ENCODE results near the gene PSMD14.
A peak's percentile ranks its signal among the peaks of the same experiment; 100 is the strongest.

Gene PSMD14

DNA sequence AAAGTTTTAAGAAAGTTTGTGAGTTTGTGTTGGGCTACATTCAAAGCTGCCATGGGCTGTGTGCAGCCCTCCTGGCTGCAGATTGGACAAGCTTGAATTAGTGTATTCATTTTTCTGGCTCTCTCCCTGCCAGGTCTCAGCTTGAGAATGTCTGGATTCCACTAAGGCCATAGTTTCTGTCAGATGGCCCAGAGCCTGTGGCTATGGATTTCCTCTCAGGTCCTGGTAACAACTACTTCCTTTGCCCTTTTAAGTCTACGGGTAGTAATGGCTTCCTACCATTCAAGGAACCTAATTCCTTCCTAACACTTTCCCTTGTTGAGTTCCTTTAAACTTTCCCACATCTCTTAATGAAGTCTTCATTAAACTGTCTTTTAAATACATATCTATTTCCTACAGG, 24.3 kb upstream of the PSMD14 start:
- TF ChIP-seq, protein P1, sequence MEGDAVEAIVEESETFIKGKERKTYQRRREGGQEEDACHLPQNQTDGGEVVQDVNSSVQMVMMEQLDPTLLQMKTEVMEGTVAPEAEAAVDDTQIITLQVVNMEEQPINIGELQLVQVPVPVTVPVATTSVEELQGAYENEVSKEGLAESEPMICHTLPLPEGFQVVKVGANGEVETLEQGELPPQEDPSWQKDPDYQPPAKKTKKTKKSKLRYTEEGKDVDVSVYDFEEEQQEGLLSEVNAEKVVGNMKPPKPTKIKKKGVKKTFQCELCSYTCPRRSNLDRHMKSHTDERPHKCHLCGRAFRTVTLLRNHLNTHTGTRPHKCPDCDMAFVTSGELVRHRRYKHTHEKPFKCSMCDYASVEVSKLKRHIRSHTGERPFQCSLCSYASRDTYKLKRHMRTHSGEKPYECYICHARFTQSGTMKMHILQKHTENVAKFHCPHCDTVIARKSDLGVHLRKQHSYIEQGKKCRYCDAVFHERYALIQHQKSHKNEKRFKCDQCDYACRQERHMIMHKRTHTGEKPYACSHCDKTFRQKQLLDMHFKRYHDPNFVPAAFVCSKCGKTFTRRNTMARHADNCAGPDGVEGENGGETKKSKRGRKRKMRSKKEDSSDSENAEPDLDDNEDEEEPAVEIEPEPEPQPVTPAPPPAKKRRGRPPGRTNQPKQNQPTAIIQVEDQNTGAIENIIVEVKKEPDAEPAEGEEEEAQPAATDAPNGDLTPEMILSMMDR (conservative IDR thresholded peaks at IDR 0.05): no peak
- H3K27ac ChIP-seq: no peak overlapping the region

DNA sequence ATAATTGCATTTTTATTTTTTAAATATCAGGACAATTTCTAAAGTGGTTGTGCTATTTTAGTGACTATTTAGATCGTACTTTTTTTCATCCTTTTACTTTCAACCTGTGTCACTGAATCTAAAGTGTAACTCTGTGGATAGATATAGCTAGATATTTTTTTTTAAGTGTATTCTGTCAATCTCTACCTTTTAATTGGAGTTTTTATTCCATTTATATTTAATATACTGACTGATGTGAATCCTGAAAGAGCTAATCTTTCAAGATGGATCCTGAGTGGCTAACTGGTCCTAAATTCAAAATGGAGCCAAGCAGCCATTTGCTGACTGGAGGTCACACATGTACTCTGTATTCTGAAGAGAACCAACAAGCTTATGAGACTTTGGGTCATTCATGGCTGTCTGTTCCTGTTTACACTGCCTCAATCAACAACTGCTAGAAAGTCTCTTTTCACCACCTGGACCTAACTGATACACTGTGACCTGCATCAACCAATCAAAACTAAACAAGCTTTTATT, 4.6 kb upstream of the PSMD14 start:
- H3K27ac ChIP-seq: no peak overlapping the region
- TF ChIP-seq, protein P1 (conservative IDR thresholded peaks at IDR 0.05): no peak

DNA sequence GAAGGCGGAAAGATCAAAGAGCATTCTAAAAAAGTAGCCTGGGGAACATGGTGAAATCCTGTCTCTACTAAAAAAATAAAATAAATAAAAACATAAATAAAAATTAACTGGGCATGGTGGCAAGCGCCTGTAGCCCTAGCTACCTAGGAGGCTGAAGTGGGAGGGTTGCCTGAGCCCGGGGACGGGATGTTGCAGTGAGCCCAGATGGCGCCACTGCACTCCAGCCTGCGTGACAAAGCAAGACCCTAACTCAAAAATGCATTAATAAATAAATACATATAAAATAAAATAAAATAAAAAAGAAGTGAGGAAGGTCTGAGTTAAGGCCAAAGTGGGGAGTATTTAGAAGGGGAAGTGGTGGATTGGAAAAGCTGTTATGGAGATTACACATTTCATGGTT, 1.3 kb upstream of the PSMD14 start:
- TF ChIP-seq, protein P1 (conservative IDR thresholded peaks at IDR 0.05): no peak
- H3K27ac ChIP-seq: no peak overlapping the region

DNA sequence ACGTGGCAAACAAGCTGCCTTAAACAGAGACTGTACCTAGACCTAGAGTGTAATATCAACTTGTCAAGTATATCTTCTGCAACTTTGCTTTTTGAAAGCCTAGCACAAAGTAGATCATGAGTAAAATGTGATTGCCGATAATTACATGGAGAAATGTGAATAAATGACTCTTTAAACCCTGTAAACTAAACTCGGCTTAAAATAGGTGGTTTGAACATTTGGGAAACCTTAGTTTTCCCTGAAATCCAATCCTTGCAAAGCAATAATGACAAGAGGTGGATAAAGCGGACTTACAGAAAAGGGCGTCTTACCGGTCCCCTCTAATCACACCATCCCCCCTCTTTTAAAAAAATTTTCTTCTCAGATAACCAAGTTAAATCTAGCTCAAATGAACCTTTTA, 549 bp upstream of the PSMD14 start:
- H3K27ac ChIP-seq: peak overlapping the region; percentile 81
- TF ChIP-seq, protein P1 (conservative IDR thresholded peaks at IDR 0.05): no peak

DNA sequence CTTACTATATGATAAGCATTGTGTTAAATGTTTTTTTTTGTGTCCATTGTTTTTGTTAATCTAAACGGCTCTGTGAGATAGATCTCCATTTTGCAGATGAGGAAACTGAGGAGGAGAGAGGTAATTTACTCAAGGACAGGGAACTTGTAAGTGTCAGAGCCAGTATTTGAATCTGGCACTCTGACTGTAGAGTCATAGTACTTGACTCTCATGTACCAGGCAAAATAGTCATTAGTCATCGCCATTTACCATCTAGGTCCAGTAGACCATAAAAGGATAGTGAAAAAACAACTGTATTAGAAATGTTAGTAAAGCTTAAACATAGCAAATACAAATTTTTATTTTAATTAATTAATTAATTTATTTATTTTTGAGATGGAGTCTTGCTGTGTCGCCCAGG, 4.8 kb downstream of the PSMD14 start:
- TF ChIP-seq, protein P1 (conservative IDR thresholded peaks at IDR 0.05): no peak
- H3K27ac ChIP-seq: no peak overlapping the region

DNA sequence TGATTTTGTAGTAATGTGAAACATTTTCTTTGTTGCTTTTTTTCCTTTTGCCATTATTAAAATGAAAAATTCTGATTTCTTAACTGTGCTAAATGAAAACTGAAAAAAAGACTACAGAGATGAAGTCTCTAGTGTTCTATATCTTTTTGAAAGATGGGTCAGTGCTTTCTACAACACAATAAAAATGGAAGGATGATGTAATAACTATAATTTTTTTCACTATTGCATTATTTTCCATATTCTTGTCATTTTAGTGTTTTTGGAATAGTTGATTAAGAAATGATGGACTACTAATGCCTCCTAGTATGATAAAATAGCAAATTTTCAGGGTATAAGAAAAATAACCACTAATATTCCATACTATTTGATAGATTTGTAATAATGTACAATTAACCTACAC, 7.2 kb downstream of the PSMD14 start:
- TF ChIP-seq, protein P1 (conservative IDR thresholded peaks at IDR 0.05): no peak

DNA sequence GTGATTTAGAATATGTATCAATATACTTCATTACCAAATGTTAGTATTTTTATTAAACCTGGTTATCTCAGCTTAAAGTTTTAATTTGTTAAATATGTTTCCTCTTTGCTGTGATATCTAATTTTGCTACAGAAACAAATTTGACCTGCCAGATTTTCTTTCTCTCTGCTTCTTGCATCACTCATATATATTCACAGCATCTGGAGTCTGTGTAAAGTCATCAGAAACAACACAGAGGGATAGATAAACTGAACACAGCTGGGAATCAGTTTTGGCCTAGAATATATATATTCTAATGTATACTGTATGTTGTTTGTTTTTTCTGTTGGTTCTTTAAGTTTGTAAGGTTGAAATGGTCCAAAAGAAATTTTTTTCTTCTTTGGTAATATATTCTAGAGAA, 8.5 kb downstream of the PSMD14 start:
- no peak overlapping the region for H3K27ac ChIP-seq
- TF ChIP-seq, protein P1 (conservative IDR thresholded peaks at IDR 0.05): no peak

More for the DNA sequence above, 7.2 kb downstream of the PSMD14 start:
- peak overlapping the region; percentile 2; the same call in 1 of the 2 replicates for H3K27ac ChIP-seq

Data from VCaP (cell line).